Body of pancreas (tissue), 4 donors: ENCODE data around the gene ROCK2.

Experiments used
- POLR2A ChIP-seq, 3 donors: fragments of 450-650 bp; IDR thresholded peaks; one replicate each; pipeline ENCODE4 v1.6.1; 2016; ENCODE audit warnings: antibody characterized with exemption in 3 of 3, mild to moderate bottlenecking in 2 of 3
- TF ChIP-seq, protein P1 (sequence below), 7 experiments: fragments of 450-650 bp in 4 of 7; fragments of 200-600 bp in 3 of 7; sonication (generic) in 3 of 7; IDR thresholded peaks; one replicate each; pipeline ENCODE4 v1.5.1; 2016 to 2019; ENCODE audit warnings: antibody characterized with exemption in 7 of 7

DNA sequence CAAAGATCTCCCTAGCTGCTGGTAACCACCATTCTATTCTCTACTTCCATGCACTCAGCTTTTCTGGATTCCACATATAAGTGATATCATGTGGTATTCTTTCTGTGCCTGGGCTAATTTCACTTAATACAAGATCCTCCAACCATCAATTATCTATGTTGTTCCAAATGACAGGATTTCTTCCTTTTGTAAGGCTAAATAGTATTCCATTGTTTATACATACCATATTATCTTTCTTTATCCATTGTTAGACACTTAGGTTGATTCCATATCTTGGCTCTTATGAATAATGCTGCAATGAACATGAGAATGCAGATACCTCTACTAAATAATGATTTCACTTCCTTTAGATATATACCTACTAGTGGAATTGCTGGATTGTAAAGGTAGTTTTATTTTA lies 66.2 kb downstream of the ROCK2 start:
- TF ChIP-seq, protein P1, sequence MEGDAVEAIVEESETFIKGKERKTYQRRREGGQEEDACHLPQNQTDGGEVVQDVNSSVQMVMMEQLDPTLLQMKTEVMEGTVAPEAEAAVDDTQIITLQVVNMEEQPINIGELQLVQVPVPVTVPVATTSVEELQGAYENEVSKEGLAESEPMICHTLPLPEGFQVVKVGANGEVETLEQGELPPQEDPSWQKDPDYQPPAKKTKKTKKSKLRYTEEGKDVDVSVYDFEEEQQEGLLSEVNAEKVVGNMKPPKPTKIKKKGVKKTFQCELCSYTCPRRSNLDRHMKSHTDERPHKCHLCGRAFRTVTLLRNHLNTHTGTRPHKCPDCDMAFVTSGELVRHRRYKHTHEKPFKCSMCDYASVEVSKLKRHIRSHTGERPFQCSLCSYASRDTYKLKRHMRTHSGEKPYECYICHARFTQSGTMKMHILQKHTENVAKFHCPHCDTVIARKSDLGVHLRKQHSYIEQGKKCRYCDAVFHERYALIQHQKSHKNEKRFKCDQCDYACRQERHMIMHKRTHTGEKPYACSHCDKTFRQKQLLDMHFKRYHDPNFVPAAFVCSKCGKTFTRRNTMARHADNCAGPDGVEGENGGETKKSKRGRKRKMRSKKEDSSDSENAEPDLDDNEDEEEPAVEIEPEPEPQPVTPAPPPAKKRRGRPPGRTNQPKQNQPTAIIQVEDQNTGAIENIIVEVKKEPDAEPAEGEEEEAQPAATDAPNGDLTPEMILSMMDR (IDR thresholded peaks at IDR 0.05): no peak
- TF ChIP-seq POLR2A (IDR thresholded peaks at IDR 0.05): no peak
